ENCODE results near the gene RIPK1. TPM values are rescaled to one million over a fixed set of nuclear protein-coding genes. Genes with fewer than 3 reads are reported as not detected.

Gene RIPK1
- total RNA-seq, 1 donor from 2014 or later: 10.6 TPM

DNA sequence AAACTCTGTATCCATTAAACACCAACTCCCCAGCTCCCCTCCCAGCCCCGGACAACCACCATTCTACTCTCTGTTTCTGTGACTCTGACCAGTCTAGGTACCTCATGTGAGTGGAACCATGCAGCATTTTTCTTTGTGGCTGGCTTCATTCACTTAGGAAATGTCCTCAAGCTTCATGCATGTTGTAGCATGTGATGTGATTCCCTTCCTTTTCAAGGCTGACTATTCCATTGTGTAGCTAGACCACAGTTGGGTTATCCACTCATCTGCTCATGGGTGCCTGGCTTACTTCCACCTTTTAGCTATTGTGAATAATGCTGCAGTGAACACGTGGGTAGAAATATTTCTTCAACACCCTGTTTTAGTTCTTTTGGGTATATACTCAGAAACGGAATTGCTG lies 41.5 kb downstream of the RIPK1 start:
- H3K27ac Mint-ChIP-seq (ENCODE audit: unreplicated experiment): no peak overlapping the region
- H3K4me3 Mint-ChIP-seq (ENCODE audit: unreplicated experiment): no peak overlapping the region
- peaks cover 4% of the 10 kb centered on the region for H3K36me3 Mint-ChIP-seq (ENCODE audit: unreplicated experiment)
- peaks cover 1% of the 10 kb centered on the region for H3K9me3 Mint-ChIP-seq (ENCODE audit: unreplicated experiment)
- no peaks in the 10 kb centered on the region for H3K27me3 Mint-ChIP-seq (ENCODE audit: unreplicated experiment)
- TF ChIP-seq, protein P1, sequence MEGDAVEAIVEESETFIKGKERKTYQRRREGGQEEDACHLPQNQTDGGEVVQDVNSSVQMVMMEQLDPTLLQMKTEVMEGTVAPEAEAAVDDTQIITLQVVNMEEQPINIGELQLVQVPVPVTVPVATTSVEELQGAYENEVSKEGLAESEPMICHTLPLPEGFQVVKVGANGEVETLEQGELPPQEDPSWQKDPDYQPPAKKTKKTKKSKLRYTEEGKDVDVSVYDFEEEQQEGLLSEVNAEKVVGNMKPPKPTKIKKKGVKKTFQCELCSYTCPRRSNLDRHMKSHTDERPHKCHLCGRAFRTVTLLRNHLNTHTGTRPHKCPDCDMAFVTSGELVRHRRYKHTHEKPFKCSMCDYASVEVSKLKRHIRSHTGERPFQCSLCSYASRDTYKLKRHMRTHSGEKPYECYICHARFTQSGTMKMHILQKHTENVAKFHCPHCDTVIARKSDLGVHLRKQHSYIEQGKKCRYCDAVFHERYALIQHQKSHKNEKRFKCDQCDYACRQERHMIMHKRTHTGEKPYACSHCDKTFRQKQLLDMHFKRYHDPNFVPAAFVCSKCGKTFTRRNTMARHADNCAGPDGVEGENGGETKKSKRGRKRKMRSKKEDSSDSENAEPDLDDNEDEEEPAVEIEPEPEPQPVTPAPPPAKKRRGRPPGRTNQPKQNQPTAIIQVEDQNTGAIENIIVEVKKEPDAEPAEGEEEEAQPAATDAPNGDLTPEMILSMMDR (IDR thresholded peaks at IDR 0.05; ENCODE audit: partially characterized antibody, unreplicated experiment): no peak
- DNase-seq: no peak
- peaks cover 8% of the 10 kb centered on the region for H3K4me1 Mint-ChIP-seq (ENCODE audit: low read depth, unreplicated experiment)

DNA sequence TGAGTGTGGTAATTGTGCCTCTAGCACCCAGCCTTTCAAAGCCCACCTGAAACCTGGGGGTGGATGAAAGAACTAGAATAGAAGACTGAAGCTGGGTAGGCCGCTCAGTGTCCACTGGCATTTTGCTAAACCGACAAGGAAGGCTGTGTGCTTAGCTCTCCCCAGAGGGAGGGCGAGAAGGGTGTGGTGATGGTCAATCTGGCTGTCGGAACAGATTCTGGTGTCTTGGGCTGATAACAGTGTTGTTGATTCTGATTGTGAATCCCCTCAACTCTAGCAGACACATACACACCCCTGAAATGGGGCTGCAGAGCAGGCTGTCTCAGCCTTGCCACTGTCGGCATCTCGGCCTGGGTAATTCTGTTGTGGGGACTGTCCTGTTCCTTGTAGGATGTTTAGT lies 46.1 kb downstream of the RIPK1 start:
- H3K9me3 Mint-ChIP-seq (ENCODE audit: unreplicated experiment): peaks cover 3% of the 10 kb centered on the region
- peaks cover 3% of the 10 kb centered on the region for H3K27me3 Mint-ChIP-seq (ENCODE audit: unreplicated experiment)
- no peak overlapping the region for H3K27ac Mint-ChIP-seq (ENCODE audit: unreplicated experiment)
- TF ChIP-seq, protein P1 (IDR thresholded peaks at IDR 0.05; ENCODE audit: partially characterized antibody, unreplicated experiment): no peak
- H3K4me3 Mint-ChIP-seq (ENCODE audit: unreplicated experiment): no peak overlapping the region
- peaks cover 10% of the 10 kb centered on the region for H3K4me1 Mint-ChIP-seq (ENCODE audit: low read depth, unreplicated experiment)
- DNase-seq: no peak
- peaks cover 3% of the 10 kb centered on the region for H3K36me3 Mint-ChIP-seq (ENCODE audit: unreplicated experiment)

- no peak for DNase-seq
- Mint-ChIP-seq H3K27me3 (ENCODE audit: unreplicated experiment) (peaks cover 3% of the 10 kb centered on the region), H3K27ac (ENCODE audit: unreplicated experiment) (peak overlapping the region; percentile 75), H3K4me3 (ENCODE audit: unreplicated experiment) (peak overlapping the region; percentile 92), H3K9me3 (ENCODE audit: unreplicated experiment) (peaks cover 4% of the 10 kb centered on the region), H3K4me1 (ENCODE audit: low read depth, unreplicated experiment) (peaks cover 13% of the 10 kb centered on the region), H3K36me3 (ENCODE audit: unreplicated experiment) (peaks cover 5% of the 10 kb centered on the region)
- TF ChIP-seq, protein P1 (IDR thresholded peaks at IDR 0.05; ENCODE audit: partially characterized antibody, unreplicated experiment): no peak
Measured at GRCh38 chr6:3117912-3118352, 49.6 kb downstream of the RIPK1 start.

GRCh38 chr6:3118353-3119039 lies 50.2 kb downstream of the RIPK1 start, which contains the start of gene BPHL:
TSS of gene BPHL (plus strand) at chr6:3118711. CDS start at chr6:3118741, 30 bp downstream.
- Mint-ChIP-seq H3K27me3 (ENCODE audit: unreplicated experiment) (peaks cover 3% of the 10 kb centered on the region), H3K4me3 (ENCODE audit: unreplicated experiment) (peak within 1 kb of the TSS; percentile 92), H3K27ac (ENCODE audit: unreplicated experiment) (peak within 1 kb of the TSS; percentile 85), H3K36me3 (ENCODE audit: unreplicated experiment) (peaks cover 5% of the 10 kb centered on the region), H3K4me1 (ENCODE audit: low read depth, unreplicated experiment) (peaks cover 15% of the 10 kb centered on the region), H3K9me3 (ENCODE audit: unreplicated experiment) (peaks cover 4% of the 10 kb centered on the region)
- DNase-seq: peak; percentile 100
- TF ChIP-seq, protein P1 (IDR thresholded peaks at IDR 0.05; ENCODE audit: partially characterized antibody, unreplicated experiment): no peak

DNA sequence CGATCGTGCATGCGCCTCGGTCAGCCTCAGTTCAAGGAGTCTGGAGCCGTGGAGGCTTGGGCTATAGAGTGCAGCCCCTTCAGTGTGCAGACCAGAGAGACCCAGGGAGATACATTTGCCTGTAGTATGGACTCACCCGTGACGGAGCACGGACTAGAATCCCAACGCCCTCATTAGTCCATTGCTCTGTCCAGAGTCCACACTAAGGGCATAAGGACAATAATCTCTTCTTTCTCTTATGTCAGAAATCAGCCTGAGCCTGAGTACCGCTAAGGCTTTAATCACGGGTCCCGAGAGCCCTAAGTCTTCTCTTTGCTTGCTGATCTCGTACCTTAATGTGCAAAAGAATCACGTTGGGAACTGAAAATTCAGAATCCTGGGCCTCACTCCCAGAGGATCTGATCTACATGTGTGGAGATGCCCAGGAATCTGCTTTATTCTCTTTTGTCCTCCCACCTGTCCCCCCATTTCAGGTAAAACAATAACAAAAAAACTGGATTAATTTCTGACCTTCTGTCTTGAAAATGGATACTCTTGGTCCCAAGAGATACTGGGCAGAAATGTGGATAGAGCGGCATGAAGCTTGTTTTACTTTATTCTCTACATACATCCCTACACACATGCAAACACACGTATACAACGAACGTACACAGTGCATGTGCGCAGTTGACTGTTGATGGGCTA lies 50.9 kb downstream of the RIPK1 start:
- Mint-ChIP-seq H3K36me3 (ENCODE audit: unreplicated experiment) (peaks cover 5% of the 10 kb centered on the region), H3K27ac (ENCODE audit: unreplicated experiment) (peak overlapping the region; percentile 85), H3K27me3 (ENCODE audit: unreplicated experiment) (peaks cover 3% of the 10 kb centered on the region), H3K4me3 (ENCODE audit: unreplicated experiment) (peak overlapping the region; percentile 90), H3K9me3 (ENCODE audit: unreplicated experiment) (peaks cover 4% of the 10 kb centered on the region), H3K4me1 (ENCODE audit: low read depth, unreplicated experiment) (peaks cover 16% of the 10 kb centered on the region)
- no peak for DNase-seq
- TF ChIP-seq, protein P1 (IDR thresholded peaks at IDR 0.05; ENCODE audit: partially characterized antibody, unreplicated experiment): no peak
